ENCODE results near the gene UNK.

UNK gene

GRCh38 chr17:75873587-75874322 lies 89.1 kb downstream of the UNK start:
- no peak for DNase-seq (ENCODE audit: low spot score)

- no peak for DNase-seq (ENCODE audit: low spot score)
Measured at GRCh38 chr17:75874323-75875181, 89.9 kb downstream of the UNK start.
